NCI-H460 (cell line): ENCODE results near the gene SYDE1. TPM values are rescaled to one million over a fixed set of nuclear protein-coding genes. Genes with fewer than 3 reads are reported as not detected.
A peak's percentile ranks its signal among the peaks of the same experiment; 100 is the strongest.

Experiments
- DNase-seq: peaks from one replicate; pipeline ENCODE4 v3.0.0-alpha.2; 2016; ENCODE audit warnings: low read depth; ENCODE audit errors: extremely low read depth
- total RNA-seq: library from RNA; depleted of rRNA; stranded (reverse); fragments of >200 nt; shearing (Covaris generic); gene quantifications from 2 replicates; pipeline ENCODE4 v1.2.3, GENCODE V29; 2014

Gene SYDE1
- total RNA-seq, 1 experiment from 2014 or later, result 10.8 TPM

GRCh38 chr19:15123900-15124299 is 16.7 kb downstream of the SYDE1 start:
- DNase-seq, result no peak

DNA sequence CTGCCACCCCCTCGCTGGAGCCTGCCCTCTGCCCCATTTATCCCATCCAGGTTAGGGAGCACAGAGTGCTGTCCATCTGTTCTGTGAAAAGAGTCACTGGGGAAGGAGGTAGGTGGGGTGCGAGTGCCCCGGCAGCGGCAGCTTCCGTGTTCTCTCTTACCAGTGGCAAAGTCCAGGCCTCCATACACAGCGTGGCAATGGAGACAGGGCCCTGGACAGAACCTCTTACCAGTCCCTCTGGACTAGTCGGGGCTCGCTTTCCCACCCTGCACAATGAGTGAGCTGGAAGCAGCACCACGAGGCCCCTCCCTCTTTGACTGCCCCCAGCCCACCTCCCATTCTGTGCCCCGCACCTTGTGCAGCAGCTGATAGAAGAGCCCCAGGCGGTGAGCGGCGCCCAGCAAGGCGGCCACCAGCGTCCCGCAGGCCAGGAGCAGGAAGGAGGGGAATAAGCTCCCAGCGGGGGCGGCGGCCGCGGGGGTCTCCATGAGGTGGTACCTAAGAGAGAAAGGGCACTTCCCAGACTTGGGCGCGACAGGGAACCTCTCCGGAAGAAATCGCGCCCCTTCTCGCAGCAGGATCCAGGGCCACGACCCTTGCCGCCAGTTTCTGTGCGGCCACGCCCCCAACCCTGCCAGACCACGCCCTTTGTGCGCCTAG is 17.5 kb downstream of the SYDE1 start:
- no peak for DNase-seq

DNA sequence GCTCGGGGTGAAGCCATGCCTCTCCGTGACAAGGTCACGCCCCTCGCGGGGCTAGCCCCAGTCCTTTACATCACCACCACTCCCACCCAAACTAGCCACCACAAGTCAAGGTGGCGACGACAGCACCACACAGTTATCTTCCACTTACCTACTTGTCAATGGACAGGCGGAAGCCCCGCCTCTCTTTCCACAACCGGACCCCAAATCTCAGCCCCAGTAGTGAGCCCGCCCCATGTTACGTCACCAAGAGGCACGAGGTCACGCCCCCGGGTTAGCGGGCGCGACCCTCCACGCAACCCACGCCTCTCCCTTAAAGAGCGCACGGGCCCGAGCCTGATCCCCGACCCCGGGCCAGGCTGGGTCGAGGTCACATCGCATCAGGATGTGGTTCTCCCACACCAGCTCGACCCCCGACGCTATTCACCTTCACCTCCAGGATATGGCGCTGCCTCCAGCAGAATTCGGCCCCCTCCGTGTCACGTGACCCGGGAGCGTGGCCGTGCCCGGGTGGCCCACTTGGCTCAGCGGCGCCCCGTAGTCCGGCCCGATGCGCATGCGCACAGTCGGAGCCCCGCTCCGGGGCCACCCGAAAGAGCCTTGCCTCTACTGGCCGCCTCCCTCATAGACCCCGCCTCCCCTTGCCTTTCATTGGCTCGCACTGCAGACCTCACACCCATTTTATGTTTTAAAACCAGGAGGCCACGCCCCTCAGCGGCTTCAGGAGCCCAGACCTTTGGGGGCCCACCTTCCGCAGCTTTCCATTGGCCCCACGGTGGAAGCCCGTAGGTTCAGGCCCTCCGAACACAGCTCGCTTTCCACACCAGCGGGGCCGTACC is 18.2 kb downstream of the SYDE1 start:
- DNase-seq, result peak; percentile 95

DNA sequence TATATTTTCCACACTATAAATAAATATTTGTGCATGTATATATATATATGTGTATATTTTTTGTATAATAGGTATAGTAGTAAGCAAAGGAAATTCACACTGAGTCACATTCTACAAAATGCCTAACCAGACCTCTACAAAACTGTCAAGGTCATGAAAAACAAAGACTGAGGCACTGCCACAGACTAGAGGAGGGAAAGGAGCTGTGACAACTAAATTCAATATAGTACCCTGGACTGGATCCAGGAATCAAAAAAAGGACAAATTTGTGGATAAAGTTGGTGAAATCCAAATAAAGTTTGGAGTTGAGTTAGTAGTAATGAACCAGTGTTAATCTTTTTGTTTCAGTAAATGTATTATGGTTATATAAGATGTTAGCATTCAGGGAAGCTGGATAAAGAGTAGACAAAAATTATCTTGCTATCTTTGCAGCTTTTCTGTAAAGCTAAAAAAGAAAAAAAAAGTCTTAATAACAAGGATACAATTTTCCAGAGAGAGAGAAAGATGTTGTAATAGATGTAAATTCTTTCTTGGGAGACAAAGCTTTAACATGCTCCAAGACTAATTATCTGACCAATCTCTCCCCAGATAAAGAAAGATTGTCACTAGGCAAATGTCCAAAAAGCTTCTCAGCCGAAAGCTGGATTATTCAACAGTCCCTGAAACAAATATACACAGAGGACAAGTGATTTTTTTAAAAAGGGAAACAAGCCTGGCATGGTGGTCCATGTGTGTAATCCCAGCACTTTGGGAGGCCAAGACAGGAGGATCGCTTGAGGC is 19.1 kb downstream of the SYDE1 start:
- DNase-seq, result no peak

DNA sequence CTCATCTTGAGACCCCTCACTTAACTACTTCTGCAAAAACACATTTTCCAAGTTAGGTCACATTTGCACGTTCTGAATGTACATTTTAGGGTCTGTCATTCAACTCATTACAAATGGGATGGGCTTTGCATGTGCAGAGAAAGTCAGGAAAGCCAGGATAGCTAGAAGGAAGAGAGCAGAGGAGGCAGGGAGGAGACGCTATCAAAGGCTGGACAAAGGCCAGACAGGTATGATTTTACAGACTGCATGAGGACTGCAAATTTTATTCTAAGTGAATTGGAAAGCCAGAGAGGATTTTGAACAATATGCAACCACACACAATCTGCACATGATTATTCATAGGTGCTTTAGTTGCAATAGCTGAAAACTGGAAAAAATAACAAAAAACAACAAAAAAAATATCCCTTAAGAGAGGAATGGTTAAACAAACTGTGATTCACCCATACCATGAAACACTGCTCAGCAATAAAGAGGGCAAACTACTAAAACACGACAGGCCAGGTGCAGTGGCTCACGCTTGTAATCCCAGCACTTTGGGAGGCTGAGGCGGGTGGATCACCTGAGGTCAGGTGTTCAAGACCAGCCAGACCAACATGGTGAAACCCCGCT is 21.1 kb downstream of the SYDE1 start:
- no peak for DNase-seq

DNA sequence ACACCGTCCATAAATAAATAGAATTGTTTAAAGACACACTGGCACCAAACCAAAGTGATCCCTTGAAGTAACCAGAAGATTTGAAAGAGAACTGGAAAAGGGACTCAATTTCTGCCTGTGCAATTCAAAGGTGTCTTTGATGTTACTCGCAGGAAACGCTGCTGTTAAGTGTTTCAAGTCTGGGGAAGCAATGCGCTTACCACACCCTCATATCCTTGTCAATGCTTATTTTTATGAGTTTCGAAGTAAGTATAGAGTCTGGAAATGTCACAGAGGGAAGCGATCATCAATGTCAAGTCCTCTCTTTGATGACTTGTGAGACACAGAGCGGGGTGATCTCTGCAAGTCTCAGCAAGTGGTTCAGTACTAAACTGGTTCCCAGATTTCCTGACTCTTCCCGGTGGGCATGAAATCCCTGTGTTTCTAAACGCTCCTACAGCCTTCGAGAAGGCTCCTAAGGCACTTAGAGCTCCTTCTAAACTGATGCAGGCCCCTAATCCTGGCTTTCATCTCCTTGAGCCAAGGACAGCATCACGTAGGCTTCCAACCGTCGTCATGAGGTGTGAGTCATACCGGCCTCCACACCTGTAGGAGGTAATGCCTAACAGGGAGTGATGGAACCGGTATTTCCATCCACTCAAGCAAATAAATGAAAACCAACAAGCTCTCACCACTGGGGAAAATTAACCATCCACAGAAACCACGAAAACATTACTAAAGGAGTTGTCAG is 22.8 kb downstream of the SYDE1 start:
- DNase-seq, result no peak

DNA sequence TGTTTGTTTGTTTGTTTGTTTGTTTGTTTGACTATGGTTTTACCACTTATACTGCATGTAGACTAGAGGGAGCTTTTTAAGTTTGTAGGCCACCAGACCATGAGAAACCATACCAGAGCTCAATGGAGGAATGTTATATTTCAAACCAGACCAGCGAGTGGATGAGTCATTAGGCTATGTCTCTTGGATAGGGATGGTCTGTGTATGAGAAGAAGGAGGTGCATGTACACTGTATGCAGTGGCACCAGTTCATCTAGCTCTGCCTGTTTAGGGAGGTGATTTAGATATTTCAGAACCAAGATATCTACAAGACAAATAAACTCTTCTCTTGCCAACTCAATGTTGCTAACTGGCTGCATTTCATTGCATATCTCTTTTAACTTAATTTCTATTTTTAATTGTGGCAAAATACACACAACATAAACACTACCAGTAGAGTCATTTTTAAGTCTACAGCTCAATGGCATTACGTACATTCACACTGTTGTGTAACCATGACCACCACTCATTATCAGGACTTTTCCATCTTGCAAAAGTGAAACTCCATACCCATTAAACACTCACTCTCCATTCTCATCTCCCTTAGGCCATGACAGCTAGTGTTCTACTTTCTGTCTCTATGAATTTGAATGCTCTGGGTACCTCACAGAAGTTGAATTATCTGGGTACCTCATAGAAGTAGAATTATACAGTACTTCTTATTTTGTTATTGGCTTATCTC is 29.2 kb downstream of the SYDE1 start:
- DNase-seq, result no peak

GRCh38 chr19:15137777-15138176 is 30.6 kb downstream of the SYDE1 start:
- DNase-seq, result no peak

- no peak for DNase-seq
Measured at GRCh38 chr19:15138427-15138826, 31.2 kb downstream of the SYDE1 start.

DNA sequence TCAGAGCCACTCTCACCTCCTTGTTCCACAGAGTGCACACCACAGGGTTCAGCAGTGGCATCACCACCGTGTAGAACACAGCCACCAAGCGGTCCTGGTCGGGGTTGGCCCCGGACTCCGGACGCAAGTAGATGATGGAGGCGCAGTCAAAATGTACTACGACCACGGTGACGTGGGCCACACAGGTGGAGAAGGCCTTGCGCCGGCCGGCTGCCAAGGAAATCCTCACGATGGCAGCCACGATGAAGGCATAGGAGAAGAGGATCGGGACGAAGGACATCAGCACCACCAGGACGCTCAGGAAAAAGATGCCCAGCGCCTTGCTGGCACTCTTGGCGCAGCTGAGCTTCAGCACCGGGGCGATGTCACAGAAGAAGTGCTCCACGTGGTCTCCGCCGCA is 33.9 kb downstream of the SYDE1 start:
- no peak for DNase-seq

DNA sequence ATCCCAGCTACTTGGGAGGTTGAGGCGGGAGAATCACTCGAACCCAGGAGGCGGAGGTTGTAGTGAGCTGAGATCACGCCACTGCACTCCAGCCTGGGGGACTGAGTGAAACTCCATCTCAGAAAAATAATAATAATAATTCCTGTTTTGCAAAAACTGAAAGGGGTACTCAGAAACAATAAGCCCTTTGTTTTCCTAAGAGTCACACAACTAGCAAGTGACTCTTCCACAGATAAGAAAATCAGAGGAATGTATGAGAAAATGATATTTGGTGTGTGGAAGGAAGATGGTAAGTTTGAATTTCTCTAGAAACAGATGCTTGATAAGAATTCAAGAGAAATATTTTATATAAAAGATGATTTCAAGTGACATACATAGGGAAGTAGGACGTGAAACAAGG is 35.1 kb downstream of the SYDE1 start:
- DNase-seq, result no peak

- no peak for DNase-seq
Measured at GRCh38 chr19:15144046-15144646, 36.9 kb downstream of the SYDE1 start.

DNA sequence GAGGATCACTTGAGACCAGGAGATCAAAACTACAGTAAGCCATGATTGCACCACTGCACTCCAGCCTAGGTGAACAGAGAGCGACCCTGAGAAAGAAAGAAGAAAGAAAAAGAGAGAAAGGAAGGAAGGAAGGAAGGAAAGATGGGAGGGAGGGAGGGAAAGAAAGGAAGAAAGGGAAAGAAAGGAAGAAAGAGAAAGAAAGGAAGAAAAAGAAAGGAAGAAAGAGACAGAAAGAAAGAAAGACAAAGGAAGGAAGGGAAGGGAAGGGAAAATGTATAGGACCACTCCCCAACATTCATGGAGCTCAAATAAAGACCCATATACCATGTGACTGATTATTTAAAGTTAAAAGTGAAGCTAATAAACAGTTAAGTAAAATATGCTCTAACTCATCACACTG is 39.9 kb downstream of the SYDE1 start:
- no peak for DNase-seq

- DNase-seq, result no peak
Measured at GRCh38 chr19:15149737-15150136, 42.5 kb downstream of the SYDE1 start.

DNA sequence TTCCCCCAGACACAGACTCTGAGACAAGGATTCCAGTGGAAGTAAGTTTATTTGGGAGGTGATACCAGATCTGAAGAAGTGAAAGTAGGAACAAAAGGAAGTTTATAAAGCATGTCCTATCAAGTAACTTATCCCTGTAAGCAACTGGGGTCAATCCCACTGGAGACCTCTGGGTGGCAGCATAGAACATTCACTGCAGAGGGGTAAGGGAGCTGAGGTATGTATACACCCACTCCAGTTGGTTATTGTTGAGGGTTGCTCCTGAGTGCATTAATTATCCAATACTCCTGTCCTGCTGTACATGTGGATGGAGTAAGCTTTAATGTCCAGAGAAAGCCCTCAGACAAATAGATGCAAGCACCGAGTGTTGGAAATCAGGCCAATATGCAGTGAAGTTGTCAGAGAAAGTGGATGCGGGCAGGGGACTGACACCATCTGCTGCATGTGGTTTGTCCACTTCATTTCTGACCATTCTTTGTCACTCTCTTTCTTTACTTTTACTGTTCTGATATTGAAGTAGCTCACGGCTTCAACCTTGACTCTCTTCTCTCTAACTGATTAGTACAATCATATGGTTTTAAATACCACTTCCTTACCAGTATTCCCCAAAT is 46.9 kb downstream of the SYDE1 start:
- peak; percentile 22 for DNase-seq

DNA sequence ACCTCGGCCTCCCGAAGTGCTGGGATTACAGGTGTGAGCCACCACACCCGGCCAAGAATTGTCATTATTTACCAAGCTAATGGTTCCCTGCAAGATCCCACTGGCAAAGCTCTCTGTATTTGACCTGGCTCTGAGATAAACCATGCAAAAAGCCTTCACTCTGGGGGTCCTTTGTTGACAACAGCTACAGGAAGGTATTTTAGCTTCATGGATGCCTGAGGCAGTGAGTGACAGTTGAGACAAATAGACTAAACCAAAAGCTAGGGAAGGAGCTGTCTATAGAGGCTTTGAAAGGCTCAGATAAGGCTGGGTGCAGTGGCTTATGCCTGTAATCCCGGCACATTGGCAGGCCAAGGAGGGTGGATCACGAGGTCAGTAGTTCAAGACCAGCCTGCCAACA is 48.1 kb downstream of the SYDE1 start:
- no peak for DNase-seq

DNA sequence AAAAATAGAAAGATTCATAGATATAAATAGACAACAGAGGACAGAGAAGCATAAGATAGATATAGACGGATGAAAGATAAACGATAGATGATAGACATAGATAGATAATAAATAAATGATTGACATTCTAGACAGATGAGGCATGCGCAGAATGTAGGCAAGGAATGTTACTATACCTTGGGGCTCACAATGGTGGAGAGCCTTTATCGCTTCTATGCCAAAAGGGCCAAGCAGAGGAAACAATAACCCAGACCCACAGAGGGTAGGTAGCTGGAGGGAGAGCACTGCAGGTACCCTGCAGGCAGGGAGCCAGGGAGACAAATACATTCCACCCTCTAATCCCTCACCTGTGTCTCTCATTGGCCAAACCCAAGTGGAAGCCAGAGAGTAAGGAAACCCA is 49.2 kb downstream of the SYDE1 start:
- DNase-seq, result no peak

- no peak for DNase-seq
Measured at GRCh38 chr19:15159251-15159650, 52.0 kb downstream of the SYDE1 start.
